GM12892 (cell line): ENCODE data around the gene PLEKHD1.

Experiments
- DNase-seq: peaks from one replicate; pipeline ENCODE4 v3.0.0; 2011; ENCODE audit not compliant: insufficient read length
- FAIRE-seq: peaks from 2 replicates; lab custom pipeline; 2011; peaks lifted over from hg19 to GRCh38; lab: Jason Lieb, UNC
- POLR2A ChIP-seq: IDR thresholded peaks from 2 replicates; pipeline ENCODE4 v1.6.1; 2011; ENCODE audit warnings: low read depth, low read length, control low read depth
- POLR2AphosphoS5 ChIP-seq: IDR thresholded peaks from 2 replicates; pipeline ENCODE4 v1.6.1; 2011; ENCODE audit warnings: low read depth, low read length, control low read depth
- TAF1 ChIP-seq: IDR thresholded peaks from 2 replicates; pipeline ENCODE4 v1.6.1; 2011; ENCODE audit warnings: low read depth, mild to moderate bottlenecking, control low read depth, low read length, borderline replicate concordance

Gene PLEKHD1

DNA sequence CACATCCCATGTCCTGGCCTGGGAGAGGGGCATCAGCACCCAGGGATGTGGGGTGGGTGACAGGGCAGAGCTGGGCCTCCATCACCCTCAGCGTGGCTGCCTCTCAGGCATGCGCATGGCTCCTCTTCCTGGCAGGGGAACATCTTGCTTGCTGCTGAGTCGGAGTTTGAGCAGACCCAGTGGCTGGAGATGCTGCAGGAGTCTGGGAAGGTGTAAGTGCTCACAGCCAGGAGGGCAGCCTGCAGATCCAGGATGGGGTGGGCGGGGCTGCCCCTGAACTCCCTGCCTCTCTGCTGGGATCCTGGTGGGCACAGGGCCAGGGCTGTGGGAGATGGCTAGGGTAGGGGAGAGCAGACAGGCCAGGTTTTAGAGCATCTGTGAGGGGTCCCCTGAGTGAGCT is 16.2 kb downstream of the PLEKHD1 start:
- DNase-seq (no peak), FAIRE-seq (no peak)
- no peak for TF ChIP-seq POLR2AphosphoS5
- TF ChIP-seq POLR2A = no peak
- no peak for TF ChIP-seq TAF1

DNA sequence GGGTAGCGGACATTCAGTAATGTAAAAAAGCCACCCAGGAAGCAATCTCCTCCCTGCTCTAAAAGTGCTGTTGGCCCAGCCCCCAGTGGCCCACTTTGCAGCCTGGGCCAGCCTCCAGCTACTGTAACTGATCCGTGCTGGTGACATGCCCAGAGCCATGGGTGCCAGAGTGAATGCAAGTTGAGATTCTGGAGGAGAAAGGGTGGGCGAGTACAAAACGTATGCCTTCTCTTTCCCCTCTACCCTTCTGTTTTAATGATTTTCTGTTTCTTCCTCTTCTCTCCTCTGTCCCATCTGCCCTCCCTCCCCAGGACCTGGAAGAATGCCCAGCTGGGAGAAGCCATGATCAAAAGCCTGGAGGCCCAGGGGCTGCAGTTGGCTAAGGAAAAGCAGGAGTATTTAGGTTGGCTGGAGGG is 16.9 kb downstream of the PLEKHD1 start:
- no peak for DNase-seq
- no peak for TF ChIP-seq POLR2A
- TF ChIP-seq TAF1 = no peak
- TF ChIP-seq POLR2AphosphoS5 = no peak
- no peak for FAIRE-seq

DNA sequence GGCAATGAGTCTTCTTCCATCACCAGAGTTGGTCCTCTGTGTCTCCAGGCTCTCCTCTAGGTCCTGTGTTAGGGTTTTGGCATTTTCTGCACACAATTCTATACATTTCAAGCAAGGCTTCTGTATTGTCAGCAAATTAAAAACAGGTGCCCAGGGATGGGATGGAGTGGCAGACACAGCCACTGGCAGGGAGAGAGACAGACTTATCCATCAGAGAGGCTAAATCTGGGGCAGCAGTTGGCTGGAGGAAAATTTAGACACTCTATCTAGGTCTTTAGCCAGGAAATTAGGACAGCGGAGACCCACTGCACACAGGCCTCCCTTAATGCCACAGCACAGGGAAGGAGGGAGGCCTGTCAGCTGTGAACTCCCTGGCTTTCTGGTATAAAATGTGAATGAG is 20.2 kb downstream of the PLEKHD1 start:
- DNase-seq = no peak
- no peak for FAIRE-seq
- TF ChIP-seq POLR2AphosphoS5 (no peak), POLR2A (no peak), TAF1 (no peak)

DNA sequence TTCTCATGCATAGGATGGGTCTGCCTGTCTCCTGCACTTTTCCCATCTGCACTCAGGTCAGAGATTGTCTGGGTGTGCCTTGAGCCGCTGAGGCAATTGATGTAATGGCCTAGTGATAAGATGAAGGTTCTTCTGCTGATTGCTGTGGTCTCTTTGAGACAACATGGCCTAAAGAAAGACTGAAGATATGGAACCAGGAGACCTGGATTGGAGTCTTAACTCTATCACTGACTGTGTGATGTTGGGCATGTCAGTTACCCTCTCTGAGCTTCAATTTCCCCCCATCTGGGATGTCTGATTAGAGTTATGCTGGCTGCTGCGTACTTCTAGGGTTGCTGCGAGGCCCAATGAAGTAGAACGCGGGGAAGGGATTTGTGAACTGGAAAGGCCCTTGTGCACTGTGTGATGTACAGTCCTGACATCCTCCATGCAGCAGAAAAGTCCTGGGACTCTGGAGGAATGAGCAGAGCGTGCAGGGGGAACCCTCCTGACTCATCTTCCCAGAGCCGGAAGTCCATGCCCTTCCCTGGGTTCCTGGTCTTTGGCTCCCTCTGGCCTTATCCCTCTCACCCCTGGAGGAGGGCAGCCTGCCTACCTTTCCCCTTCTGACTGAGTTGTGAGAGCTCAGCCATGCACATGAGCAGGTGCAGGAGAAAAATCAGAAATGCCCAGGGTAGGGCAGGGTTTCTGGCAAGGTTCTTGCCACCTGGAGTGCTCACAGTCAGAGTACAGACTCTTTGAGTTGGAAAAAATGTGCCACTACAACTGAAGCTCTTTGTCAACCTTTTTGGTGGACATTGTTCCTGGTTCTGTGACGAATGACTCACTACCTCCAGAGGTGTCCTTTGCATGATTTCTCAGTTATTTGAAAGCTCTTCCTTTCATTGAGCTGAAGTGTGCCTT is 21.1 kb downstream of the PLEKHD1 start:
- no peak for FAIRE-seq
- no peak for DNase-seq
- TF ChIP-seq POLR2A = no peak
- no peak for TF ChIP-seq TAF1
- no peak for TF ChIP-seq POLR2AphosphoS5

DNA sequence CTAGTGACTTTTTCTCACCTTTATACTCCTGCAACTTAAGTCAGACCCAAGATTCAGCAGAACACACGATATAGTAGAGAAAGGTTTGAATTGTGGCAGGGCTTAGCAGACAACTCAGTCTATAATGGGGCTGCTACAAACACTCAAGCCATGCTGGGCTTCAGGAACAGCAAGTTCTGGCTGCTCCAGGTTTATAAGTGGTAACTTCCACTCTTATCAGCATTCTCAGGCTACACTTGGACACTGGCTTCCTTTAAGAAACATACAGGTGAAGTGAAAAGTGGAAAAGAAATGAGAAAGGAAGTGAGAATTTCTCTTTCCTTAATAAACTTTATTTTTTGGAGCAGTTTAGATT is 21.7 kb downstream of the PLEKHD1 start:
- DNase-seq (no peak), FAIRE-seq (no peak)
- TF ChIP-seq POLR2A = no peak
- TF ChIP-seq POLR2AphosphoS5 = no peak
- TF ChIP-seq TAF1 = no peak

DNA sequence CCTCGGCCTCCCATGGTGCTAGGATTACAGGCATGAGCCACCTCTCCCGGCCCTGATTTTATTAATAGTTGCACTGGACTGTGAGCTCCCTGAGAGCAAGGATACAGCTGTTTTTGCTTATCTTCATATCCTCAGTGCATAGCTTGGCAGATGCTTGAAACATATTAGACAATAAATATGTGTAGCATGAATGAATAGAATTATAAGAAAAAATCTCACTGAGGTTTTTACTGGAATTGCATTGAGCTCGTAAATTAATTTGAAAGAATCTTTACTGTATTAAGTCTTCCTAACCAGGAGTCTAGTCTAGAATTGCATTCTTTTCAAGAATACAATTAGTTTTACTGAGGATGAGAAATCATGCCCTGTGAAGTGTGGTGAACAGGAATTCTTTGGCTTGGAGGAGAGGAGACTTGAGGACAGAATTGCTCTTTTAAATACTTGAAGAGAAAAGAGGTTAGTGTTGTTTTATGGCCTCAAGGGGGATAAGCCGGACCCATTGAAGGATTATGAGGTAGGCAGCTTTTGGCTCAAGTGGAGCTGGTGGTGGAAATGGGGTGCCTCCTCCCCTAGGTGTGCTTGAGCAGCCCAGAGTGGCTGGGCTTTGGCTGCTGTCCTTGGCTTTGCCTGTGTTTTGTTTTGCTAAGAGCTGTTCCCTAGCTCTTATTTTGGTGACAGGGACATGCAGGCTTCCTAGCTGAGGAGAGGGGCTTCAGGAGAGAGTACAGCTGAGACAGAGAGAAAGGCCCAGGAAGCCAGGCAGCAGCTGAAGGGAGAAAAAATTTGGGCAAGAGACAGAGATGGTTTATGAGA is 34.0 kb downstream of the PLEKHD1 start:
- TF ChIP-seq POLR2A = no peak
- TF ChIP-seq POLR2AphosphoS5 = no peak
- no peak for TF ChIP-seq TAF1
- FAIRE-seq (no peak), DNase-seq (no peak)

DNA sequence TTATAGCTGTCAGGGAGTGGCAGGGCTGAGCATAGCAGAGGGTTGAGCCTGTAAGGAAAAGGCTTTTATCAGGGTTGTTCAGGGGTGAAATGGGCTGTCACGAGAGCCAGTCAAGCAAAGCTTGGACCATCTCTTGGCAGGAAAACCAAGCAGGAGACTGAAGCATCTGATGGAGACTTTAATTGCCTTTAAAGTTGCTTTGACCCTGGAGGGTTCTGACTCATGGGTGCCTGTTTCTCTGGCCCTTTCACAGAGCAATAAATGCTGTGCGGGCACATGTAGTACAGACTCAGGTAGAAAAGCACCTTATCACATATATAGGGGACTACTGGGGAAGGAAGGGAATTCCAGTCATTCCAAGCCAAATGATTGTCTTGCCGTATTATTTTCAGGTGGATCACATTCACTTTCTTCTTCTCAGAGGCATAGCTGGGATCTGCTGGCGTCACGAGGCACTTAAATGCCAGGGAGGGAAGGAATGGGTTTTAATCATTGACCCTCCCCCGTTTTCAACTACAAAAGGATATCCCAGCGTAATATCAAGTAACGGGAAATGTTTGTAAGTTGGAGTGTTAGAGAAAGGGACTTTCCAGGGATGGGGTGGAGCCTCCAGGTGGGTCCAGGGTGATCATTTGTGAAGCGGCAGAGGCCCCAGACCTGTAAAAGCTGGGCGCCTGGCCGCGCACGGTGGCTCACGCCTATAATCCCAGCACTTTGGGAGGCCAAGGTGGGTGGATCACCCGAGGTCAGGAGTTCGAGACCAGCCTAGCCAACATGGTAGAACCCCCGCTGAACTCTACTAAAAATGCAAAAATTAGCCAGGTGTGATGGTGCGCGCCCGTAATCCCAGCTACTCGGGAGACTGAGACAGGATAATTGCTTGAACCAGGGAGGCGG is 34.9 kb downstream of the PLEKHD1 start:
- no peak for TF ChIP-seq POLR2AphosphoS5
- TF ChIP-seq TAF1 = no peak
- TF ChIP-seq POLR2A = no peak
- DNase-seq (no peak), FAIRE-seq (no peak)

DNA sequence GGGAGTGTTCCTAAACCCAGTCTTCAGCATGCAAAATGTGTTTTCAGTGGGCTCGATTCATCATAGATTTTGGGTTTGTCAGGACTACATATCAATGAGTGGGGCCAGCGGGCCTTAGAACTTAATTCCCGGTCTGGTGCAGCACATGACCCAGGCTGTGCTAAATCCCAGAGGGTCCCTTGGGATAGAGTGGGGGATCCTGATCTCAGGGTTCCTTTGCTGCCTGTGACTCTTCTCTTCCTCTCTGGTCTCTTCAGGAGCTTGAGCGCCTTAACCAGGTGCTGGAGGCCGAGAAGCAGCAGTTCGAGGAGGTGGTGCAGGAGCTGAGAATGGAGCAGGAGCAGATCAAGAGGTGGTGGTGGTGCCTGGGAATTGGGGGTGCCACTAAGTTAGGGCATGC is 37.5 kb downstream of the PLEKHD1 start:
- no peak for FAIRE-seq

DNA sequence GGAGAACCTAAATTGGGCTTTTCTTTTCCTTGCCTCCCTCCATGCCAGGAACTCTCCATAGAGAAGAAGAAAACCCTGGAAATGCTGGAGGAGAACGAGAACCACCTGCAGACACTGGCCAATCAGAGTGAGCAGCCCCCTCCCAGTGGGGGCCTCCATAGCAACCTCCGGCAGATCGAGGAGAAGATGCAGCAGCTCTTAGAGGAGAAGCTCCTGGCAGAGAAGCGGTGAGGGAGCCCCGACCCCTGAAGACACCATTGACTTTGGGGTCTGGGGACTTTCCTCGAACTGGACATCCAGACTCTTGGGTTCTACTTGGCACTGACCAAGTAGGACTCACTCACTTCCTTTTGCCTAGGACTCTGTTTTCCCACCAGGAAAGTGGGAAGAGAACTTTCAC is 41.4 kb downstream of the PLEKHD1 start:
- no peak for FAIRE-seq

More for the DNA sequence above, 37.5 kb downstream of the PLEKHD1 start:
- no peak for TF ChIP-seq TAF1
- TF ChIP-seq POLR2A = no peak
- TF ChIP-seq POLR2AphosphoS5 = no peak
- no peak for DNase-seq

DNA sequence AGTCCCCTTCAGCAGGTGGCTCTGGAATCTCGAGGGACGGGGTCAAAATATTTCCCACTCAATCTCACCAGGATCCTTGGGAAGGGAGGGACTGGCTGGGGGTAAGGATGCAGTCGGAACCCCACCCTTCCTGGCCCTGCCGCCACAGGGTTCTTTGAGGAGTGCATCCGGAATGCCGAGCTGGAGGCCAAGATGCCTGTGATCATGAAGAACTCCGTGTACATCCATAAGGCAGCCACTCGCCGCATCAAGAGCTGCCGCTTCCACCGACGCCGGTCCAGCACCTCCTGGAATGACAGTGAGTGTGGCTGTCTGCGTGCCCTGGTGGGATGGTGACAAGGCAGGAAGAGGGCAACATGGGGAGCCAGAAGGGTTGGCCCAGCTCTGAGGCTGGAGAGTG is 43.1 kb downstream of the PLEKHD1 start:
- no peak for FAIRE-seq
- no peak for TF ChIP-seq POLR2A
- no peak for TF ChIP-seq POLR2AphosphoS5
- TF ChIP-seq TAF1 = no peak
- DNase-seq = no peak

More for the DNA sequence above, 41.4 kb downstream of the PLEKHD1 start:
- no peak for DNase-seq
- TF ChIP-seq POLR2AphosphoS5 (no peak), TAF1 (no peak), POLR2A (no peak)
